Neural progenitor cell (in vitro differentiated cells): ENCODE results near the gene SPINK1. TPM values are rescaled to one million over a fixed set of nuclear protein-coding genes. Genes with fewer than 3 reads are reported as not detected.
A peak's percentile ranks its signal among the peaks of the same experiment; 100 is the strongest.

Experiments used
- DNase-seq: peaks from one replicate; pipeline ENCODE4 v3.0.0-alpha.2; 2016; ENCODE audit warnings: low spot score
- H2AFZ ChIP-seq: fragments of 200-600 bp; sonication (generic); replicated peaks from 2 replicates; pipeline ENCODE4 v1.6.1; 2016; ENCODE audit warnings: antibody characterized with exemption
- H3F3A ChIP-seq: fragments of 200-600 bp; sonication (generic); 2 replicates; pipeline ENCODE4 v1.6.1; 2016; ENCODE audit warnings: antibody characterized with exemption, low read depth
- H3K27ac ChIP-seq: fragments of 200-600 bp; sonication (generic); 2 replicates; pipeline ENCODE4 v1.5.1; 2016; ENCODE audit warnings: mild to moderate bottlenecking
- H3K27me3 ChIP-seq: fragments of 200-600 bp; sonication (generic); 2 replicates; pipeline ENCODE4 v1.6.1; 2016; ENCODE audit warnings: mild to moderate bottlenecking, moderate library complexity
- H3K36me3 ChIP-seq: fragments of 200-600 bp; sonication (generic); 2 replicates; pipeline ENCODE4 v1.5.1; 2016
- H3K4me1 ChIP-seq: fragments of 200-600 bp; sonication (generic); 2 replicates; pipeline ENCODE4 v1.6.1; 2016; ENCODE audit warnings: mixed run types
- H3K4me2 ChIP-seq: fragments of 200-600 bp; sonication (generic); 2 replicates; pipeline ENCODE4 v1.6.1; 2016
- H3K4me3 ChIP-seq: fragments of 200-600 bp; sonication (generic); 2 replicates; pipeline ENCODE4 v1.5.1; 2016
- H3K79me2 ChIP-seq: fragments of 200-600 bp; sonication (generic); 2 replicates; pipeline ENCODE4 v1.6.1; 2016; ENCODE audit warnings: low read depth
- H3K9ac ChIP-seq: fragments of 200-600 bp; sonication (generic); 2 replicates; pipeline ENCODE4 v1.6.1; 2016
- H3K9me3 ChIP-seq: fragments of 200-600 bp; sonication (generic); 2 replicates; pipeline ENCODE4 v1.5.1; 2016; ENCODE audit warnings: low read depth
- H4K20me1 ChIP-seq: fragments of 200-600 bp; sonication (generic); 2 replicates; pipeline ENCODE4 v1.6.1; 2016; ENCODE audit warnings: low read depth
- H3K27ac Mint-ChIP-seq: 3 replicates; pipeline ENCODE4 v1.8.0; 2021; ENCODE audit warnings: mixed read lengths
- H3K27me3 Mint-ChIP-seq: 2 replicates; pipeline ENCODE4 v1.8.0; 2022; ENCODE audit warnings: low read depth, mild to moderate bottlenecking, inconsistent platforms, moderate library complexity, mixed read lengths; ENCODE audit not compliant: insufficient read depth
- H3K36me3 Mint-ChIP-seq: 3 replicates; pipeline ENCODE4 v1.8.0; 2021; ENCODE audit warnings: mixed read lengths
- H3K4me1 Mint-ChIP-seq: 3 replicates; pipeline ENCODE4 v1.8.0; 2021; ENCODE audit warnings: mixed read lengths
- H3K4me3 Mint-ChIP-seq: 3 replicates; pipeline ENCODE4 v1.8.0; 2021; ENCODE audit warnings: mild to moderate bottlenecking, moderate library complexity, mixed read lengths
- H3K9me3 Mint-ChIP-seq: 3 replicates; pipeline ENCODE4 v1.8.0; 2020; ENCODE audit warnings: mixed read lengths
- EZH2 ChIP-seq: fragments of 200-600 bp; sonication (generic); IDR thresholded peaks from 2 replicates; pipeline ENCODE4 v1.6.1; 2017; ENCODE audit warnings: antibody characterized with exemption, mild to moderate bottlenecking, moderate library complexity
- EZH2phosphoT487 ChIP-seq: fragments of 200-600 bp; sonication (generic); IDR thresholded peaks from 2 replicates; pipeline ENCODE4 v1.6.1; 2017; ENCODE audit warnings: antibody characterized with exemption
- total RNA-seq: library from RNA; depleted of rRNA; stranded (reverse); fragments of >200 nt; gene quantifications from 2 replicates; pipeline ENCODE4 v1.2.3, GENCODE V29; 2015; ENCODE audit warnings: low replicate concordance
- TF ChIP-seq, protein P1 (sequence below): fragments of 200-600 bp; sonication (generic); IDR thresholded peaks from 2 replicates; pipeline ENCODE4 v1.5.1; 2017; ENCODE audit warnings: antibody characterized with exemption, mild to moderate bottlenecking

SPINK1 gene
- total RNA-seq, 1 donor from 2014 or later, result not detected

DNA sequence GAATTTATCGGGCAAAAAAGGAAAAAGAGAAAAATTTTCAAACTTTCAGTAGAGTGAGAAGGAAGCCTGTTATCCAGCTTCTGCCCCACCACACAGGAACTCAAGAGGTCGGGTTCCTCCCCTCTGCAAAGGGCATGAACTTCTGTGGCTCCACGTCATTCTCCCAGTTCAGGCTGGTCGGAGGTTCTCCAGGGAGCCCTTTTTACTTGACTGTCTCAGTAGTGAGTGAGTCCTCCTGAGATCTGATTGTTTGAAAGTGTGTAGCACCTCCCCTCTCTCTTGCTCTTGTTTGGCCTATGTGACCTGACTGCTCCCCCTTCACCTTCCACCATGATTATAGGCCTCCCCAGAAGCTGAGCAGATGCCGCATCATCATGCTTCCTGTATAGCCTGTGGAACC lies 9.7 kb downstream of the SPINK1 start:
- no peak for DNase-seq
- H4K20me1 ChIP-seq, result no peaks in the 10 kb centered on the region
- H3K4me3 ChIP-seq, result no peak overlapping the region
- H3K79me2 ChIP-seq, result no peaks in the 10 kb centered on the region
- Mint-ChIP-seq H3K4me1 (no peaks in the 10 kb centered on the region), H3K36me3 (no peaks in the 10 kb centered on the region), H3K9me3 (no peaks in the 10 kb centered on the region), H3K4me3 (no peak overlapping the region), H3K27me3 (no peaks in the 10 kb centered on the region), H3K27ac (no peak overlapping the region)
- H3F3A ChIP-seq, result no peaks in the 10 kb centered on the region
- no peak overlapping the region for H3K9ac ChIP-seq
- no peaks in the 10 kb centered on the region for H3K27me3 ChIP-seq
- H3K4me2 ChIP-seq, result no peak overlapping the region
- no peaks in the 10 kb centered on the region for H3K4me1 ChIP-seq
- H3K36me3 ChIP-seq, result no peaks in the 10 kb centered on the region
- no peak overlapping the region for H2AFZ ChIP-seq
- TF ChIP-seq EZH2phosphoT487 (no peak), EZH2 (no peak)
- TF ChIP-seq, protein P1, sequence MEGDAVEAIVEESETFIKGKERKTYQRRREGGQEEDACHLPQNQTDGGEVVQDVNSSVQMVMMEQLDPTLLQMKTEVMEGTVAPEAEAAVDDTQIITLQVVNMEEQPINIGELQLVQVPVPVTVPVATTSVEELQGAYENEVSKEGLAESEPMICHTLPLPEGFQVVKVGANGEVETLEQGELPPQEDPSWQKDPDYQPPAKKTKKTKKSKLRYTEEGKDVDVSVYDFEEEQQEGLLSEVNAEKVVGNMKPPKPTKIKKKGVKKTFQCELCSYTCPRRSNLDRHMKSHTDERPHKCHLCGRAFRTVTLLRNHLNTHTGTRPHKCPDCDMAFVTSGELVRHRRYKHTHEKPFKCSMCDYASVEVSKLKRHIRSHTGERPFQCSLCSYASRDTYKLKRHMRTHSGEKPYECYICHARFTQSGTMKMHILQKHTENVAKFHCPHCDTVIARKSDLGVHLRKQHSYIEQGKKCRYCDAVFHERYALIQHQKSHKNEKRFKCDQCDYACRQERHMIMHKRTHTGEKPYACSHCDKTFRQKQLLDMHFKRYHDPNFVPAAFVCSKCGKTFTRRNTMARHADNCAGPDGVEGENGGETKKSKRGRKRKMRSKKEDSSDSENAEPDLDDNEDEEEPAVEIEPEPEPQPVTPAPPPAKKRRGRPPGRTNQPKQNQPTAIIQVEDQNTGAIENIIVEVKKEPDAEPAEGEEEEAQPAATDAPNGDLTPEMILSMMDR, result no peak
- H3K9me3 ChIP-seq, result no peaks in the 10 kb centered on the region
- H3K27ac ChIP-seq, result no peak overlapping the region

DNA sequence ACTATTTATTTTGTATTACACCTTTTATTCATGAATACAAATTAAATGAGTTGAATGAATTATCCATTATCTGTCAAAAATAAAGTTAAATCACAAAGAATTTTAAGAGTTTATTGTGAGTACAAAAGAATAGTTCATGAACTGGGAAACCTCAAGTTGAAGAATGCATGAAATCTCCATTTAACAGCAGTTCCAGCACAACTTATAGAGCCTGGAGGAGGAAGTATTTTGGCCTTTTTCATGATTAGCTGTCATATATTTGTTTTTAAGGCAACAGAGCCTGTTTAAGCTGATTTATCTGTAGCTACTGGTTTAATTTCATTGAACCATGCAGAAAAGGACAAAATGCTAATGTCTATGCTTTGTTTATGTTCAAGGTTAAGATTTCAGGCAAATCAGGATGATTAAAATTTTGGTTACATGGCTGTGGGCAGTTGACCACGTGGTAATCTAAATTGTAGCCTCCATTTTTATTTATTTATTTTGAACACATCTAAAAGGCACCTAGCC lies 12.2 kb downstream of the SPINK1 start:
- no peaks in the 10 kb centered on the region for H3K36me3 Mint-ChIP-seq
- peaks cover 2% of the 10 kb centered on the region for H3K9me3 Mint-ChIP-seq

DNA sequence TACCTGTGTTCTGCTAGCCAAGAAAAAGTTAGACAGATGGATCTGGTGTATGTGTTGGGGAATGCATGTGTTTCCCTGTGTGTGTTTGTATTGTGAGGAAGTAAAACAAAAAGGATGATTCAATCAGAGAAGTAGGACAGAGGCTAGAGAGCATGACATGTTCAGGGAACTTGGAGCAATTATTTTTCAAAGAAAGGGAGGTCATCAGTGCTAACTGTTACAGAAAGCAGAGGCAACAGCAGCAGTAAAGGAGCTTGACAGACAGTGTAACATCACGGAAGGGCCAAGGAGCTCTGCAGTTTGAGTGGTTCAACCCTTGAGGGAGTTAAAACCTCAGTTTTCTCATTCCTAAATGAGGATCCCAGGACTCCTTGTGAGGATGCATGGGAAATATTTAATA lies 13.2 kb downstream of the SPINK1 start:
- Histone ChIP-seq H3K79me2 (no peaks in the 10 kb centered on the region), H3K27me3 (no peaks in the 10 kb centered on the region), H2AFZ (peak overlapping the region; percentile 9), H3K4me3 (no peak overlapping the region), H3K9me3 (peaks cover 9% of the 10 kb centered on the region), H3K9ac (no peak overlapping the region), H3K36me3 (no peaks in the 10 kb centered on the region), H3K4me1 (no peaks in the 10 kb centered on the region), H3K27ac (no peak overlapping the region), H4K20me1 (no peaks in the 10 kb centered on the region), H3F3A (no peaks in the 10 kb centered on the region), H3K4me2 (no peak overlapping the region)
- no peak for TF ChIP-seq EZH2phosphoT487
- TF ChIP-seq, protein P1, result no peak
- no peak for TF ChIP-seq EZH2
- no peaks in the 10 kb centered on the region for H3K27me3 Mint-ChIP-seq
- no peak overlapping the region for H3K4me3 Mint-ChIP-seq
- H3K9me3 Mint-ChIP-seq, result peaks cover 2% of the 10 kb centered on the region
- peak; percentile 9 for DNase-seq
- no peak overlapping the region for H3K27ac Mint-ChIP-seq
- no peaks in the 10 kb centered on the region for H3K4me1 Mint-ChIP-seq
- no peaks in the 10 kb centered on the region for H3K36me3 Mint-ChIP-seq

More for the DNA sequence above, 12.2 kb downstream of the SPINK1 start:
- DNase-seq, result no peak
- Histone ChIP-seq H3K4me3 (no peak overlapping the region), H3K9me3 (peaks cover 9% of the 10 kb centered on the region), H3F3A (no peaks in the 10 kb centered on the region), H3K27ac (no peak overlapping the region), H3K4me1 (no peaks in the 10 kb centered on the region), H2AFZ (no peak overlapping the region), H3K4me2 (no peak overlapping the region), H3K79me2 (no peaks in the 10 kb centered on the region), H4K20me1 (no peaks in the 10 kb centered on the region), H3K27me3 (no peaks in the 10 kb centered on the region), H3K9ac (no peak overlapping the region), H3K36me3 (no peaks in the 10 kb centered on the region)
- Mint-ChIP-seq H3K4me1 (no peaks in the 10 kb centered on the region), H3K4me3 (no peak overlapping the region), H3K27me3 (no peaks in the 10 kb centered on the region), H3K27ac (no peak overlapping the region)
- TF ChIP-seq EZH2 (no peak), EZH2phosphoT487 (no peak)
- TF ChIP-seq, protein P1, result no peak
